SKM-1 treated with dmso at 0.1 percent for 144 hours (cell line): ENCODE results near the gene GPC5.

Experiments used
- DNase-seq: peaks from one replicate; lab custom pipeline; 2025; ENCODE audit not compliant: unreplicated experiment; lab: John Stamatoyannopoulos, UW

The GPC5 gene

DNA sequence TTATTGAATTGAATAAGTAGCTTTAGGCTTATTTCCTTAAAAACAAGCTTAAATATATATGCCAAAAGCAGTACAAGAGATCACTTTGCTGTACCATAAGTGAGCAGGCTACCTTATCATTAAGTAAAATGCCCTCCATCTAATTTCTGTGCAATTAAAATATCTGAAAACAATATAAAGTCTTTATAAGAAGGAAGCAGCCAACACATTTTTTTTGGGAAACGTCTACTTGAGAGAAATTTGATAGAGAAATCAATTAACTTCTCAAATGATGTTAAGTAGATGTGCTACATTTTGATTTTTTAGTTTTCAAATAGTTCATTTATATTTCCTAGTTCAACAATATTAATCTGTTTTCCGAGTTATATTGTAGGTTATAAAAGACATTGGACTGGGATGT, 52.5 kb downstream of the GPC5 start:
- DNase-seq, result no peak

DNA sequence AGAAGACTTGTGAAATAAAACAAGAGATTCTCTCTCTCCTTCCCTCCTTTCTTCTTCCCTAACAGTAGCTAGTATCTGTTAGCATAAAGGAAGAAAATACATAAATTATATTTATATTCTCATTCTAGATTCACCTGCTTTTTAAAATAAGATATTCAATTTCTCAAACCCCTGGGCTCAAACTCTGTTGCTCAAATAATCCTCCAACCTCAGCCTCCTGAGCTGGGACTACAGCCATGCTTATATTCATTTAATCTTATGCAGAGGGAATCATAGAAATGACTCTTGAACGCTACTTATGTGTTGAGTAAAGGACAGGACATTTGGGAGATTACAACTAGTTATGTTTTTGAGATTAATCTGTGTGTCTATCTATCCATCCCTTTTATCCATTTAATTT, 56.2 kb downstream of the GPC5 start:
- no peak for DNase-seq

DNA sequence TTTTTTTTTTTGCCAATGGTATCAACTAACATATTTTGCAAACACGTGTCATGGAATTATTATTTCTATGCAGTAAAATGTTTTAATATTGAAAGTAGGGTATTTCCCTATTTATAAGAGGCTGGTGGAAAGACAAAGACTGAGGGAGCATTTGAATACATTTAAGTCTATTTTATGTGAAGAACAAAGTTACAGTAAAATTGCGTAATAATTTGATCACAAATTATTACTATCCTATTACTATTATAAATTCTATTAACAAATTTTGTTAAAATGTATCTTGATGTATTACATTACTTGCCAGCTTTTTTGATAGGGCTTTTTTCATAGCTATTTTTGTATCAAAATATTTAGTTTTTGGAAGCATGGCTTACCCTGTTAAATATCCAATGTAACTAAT, 58.4 kb downstream of the GPC5 start:
- no peak for DNase-seq

DNA sequence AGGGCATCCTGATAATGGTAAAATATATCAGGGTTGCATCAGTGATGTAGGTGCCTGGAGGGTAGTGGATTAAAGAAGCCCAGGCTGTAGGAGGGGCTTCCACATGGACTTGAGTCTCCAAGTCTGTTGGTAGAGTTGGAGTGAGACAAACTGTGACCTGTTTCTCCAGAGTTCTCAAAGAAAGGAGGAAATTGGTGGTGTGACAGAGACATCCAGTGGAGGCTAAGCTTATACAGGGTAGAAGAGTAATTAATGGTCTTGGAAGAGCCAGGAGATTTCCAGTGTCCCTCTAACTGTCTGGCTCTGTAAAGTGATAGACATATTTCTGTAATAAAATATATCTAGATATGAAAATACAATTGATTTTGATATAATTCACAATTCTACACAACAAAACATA, 61.1 kb downstream of the GPC5 start:
- DNase-seq, result no peak

DNA sequence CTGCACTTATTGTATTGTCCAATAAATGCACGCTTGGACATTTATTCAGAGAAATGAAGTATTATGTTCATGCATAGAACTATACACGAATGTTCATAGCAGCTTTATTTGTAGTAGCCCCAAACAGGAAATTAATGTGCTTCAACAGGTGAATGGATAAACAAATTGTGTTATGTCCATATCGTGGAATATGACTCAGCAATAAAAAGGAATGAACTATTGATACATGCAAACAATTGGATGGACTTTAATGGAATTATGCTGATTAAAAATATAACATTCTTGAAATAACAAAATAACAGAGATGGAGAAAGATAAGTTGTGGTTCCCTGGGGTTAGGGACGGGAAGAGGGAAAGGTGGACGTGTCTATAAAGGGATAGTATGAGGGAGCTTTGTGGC, 65.9 kb downstream of the GPC5 start:
- no peak for DNase-seq

DNA sequence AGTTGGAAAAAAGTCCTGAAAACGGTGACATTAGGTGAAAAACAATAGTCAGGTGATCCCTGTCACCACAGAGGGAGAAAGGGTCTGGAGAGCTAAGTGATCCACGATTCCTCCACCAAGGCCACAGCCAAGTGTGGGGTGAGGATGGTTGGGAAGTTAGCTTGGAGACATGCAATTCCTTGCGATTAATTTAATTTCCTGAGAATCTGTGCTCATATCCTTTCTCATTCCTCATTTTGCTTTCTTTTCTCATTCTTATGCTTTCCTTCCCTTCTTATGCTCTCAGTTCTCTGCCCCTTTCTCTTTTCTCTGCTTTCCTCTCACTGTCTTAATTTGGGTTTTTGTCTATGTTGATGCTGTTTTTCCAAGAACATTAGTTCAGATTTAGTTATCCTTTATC, 68.8 kb downstream of the GPC5 start:
- DNase-seq, result no peak

DNA sequence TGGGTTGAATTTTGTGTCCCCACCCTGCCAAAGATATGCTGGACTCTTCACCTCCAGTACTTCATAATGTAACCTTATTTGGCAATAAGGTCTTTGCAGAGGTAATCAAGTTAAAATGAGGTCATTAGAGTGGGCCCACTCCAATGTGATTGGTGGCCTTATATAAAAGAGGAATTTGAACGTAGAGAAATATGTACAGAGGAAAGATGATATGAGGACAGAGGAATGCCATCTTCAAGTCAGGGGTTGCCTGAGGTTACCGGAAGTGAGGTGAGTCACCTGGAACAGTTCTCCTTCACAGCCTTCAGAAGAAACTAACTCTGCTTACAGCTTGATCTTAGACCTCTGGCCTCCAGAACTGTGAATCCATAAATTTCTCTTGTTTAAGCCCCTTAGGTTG, 69.9 kb downstream of the GPC5 start:
- DNase-seq, result no peak

DNA sequence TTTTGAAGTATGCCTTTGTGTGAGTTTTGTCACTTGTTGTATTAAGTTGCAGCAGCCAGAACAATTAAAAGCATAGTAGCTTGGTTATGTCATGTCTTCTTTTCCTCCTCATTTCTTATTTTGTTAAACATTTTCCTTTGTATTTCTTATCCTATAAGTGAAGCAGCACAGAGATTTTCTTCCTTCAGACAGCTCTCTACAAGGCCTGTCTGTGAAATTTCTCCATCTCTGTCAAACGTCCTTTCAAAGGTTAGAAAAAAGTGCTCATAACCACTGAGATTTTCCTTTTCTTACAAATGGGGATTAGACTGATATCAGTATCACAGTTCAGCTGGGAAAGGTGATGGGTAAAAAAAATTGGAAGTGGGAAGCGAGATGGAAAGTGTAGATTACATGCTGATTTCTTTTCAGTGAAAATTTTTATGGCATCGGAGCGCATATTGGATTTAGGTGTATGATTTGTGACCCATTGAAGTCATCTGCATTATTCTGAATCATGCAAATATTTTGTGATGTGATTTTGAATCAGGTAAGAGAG, 71.7 kb downstream of the GPC5 start:
- no peak for DNase-seq

DNA sequence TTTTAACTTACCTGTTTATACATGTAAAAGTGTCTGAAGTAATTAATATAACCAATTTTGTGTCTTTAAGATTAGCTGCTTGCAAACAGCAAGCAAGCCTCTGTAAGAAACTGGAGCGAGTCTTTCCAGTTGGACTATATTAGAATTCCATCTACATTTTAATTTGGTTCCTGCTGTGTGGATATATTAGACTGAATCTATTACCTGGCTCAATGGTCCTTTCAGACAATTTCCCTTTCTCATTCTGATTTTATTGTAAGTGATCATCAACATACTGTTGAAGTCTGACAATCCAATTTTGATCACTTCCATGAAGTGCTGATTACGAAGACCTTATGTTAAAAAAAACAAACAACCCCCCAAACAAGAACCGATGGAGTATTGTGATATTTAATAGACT, 72.3 kb downstream of the GPC5 start:
- DNase-seq, result no peak

DNA sequence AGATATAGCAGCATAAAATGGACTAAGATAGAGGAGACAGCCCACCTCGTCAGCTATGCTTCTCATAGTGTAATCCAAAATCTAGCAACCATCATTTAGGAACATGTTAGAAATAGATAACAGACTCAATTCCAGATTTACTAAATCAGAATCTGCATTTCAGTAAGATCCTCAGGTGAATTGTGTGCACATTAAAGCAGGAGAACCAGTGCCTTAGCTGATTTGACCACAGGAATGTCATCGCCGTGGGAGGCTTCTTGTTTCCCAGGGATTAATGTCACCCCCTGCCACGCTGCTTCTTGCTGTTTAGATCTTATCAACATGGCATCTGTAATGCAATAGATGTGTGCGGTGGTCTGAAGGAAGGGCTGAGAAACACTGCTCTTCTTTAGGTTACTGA, 84.0 kb downstream of the GPC5 start:
- DNase-seq, result no peak

DNA sequence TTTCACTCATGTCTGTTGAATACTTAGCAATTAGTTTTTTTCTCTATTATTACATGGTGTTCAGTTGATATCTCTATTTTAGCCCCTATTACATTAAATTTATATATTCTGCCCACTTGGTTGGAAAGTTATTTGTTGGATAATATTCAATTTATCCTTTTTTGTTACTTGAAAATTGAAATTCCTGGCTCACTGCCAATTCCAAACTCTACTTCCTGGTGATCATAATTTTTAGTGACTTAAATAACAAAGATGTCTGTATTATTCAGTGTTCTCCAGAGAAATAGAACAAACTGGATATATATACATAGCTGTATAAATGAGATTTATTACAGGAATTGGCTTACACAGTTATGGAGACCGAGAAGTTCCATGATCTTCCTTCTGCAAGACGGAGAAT, 93.6 kb downstream of the GPC5 start:
- no peak for DNase-seq

DNA sequence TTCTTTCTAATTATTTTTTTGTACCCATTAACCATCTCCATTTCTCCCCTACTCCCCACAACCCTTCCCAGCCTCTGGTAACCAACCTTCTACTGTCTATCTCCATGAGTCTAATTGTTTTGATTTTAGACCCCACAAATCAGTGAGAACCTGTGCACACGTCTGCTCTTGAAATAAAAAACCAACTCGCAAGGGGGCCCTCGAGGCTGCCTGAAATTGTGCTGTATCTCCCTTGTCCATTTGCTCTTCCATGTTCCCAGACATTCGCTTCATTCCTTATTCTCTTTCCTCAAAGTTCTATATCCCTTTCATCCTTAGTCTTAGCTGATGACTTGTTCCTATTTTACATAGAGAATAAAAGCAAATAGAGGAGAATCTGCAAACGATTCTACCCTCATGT, 95.0 kb downstream of the GPC5 start:
- DNase-seq, result no peak

DNA sequence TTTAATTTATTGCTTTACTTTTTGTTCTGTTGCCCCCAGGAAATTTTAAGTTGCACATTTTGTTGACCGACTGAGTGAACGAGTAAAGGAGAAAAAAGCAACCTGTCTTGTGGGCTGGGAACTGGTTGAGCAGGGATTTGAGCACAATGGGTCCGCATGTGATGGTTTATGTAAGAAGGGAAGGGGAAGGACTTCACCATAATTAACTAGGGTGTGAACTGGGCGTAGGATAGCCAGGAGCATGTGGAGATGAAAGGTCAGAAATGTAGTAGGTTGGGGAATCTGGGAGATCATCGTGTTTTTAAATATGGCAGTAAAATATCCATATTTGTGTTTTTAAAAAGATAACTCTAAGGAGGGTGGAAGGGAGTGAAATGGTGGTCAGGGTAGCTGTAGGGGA, 99.9 kb downstream of the GPC5 start:
- DNase-seq, result no peak

DNA sequence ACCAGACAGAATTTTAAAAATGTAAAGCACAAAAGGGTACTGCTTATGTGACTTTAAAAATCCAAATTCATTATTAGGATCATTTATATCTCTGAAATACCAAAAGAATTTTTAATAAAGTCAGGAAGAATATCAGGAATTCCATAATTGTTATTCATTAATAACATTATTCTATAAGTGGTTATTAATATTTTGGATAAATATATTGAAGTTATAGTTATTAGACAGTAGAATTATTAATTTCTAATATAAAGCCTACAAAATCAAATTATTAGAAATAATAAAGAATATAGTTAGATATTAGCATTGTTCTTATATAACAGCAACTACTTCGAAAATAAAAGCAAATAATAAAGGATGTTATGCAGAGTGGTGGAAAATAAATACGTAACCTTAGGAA, 105.8 kb downstream of the GPC5 start:
- no peak for DNase-seq

DNA sequence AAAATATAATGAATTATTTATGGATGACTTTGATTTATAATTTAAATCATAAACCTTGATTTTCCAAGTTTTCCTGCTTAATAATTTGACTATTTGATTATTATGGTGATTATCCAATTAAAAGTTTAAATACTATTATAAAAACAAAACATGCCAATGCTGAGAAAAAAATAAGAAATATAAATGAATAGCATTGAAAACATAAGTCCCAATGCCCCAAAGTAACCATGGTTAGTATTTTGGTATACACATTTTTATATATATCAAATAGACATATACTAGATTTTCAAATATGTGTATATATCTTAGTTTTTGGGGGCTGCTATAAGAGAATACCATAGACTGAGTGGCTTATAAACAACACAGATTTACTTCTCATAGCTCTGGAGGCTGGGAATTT, 108.3 kb downstream of the GPC5 start:
- DNase-seq, result no peak

DNA sequence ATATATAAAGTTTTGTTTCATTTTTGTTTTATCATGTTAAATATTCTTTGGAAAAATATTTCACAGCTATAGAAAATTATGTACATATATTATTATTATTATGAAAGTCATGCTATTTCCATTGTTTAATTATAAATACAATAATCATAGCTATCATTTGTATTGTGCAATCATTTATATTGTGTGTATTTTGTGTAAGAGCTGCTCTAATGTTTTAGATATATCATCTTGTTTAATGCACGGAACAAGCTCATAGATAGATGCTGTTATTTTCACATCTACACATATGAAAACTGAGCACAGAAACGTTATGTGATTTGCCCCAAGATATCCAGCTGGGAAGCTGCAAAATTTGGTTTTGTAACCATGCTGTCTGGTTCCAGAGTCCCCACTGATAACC, 111.6 kb downstream of the GPC5 start:
- no peak for DNase-seq

DNA sequence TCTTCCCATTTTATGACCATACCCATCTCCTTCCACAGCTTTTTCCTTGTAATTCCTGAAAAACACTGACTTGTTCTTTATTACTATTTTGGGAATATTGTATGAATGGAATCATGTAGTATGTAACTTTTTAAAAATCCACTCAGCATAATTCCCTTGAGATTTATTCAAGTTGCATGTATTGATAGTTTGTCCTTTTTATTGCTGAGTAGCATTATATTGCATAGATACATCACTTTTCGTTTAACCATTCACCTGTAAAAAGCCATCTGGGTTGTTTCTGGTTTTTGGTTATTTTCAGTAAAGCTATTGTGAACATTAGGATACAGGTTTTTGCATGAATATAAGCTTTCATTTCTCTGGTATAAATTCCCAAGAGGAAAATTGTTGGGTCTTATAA, 115.4 kb downstream of the GPC5 start:
- DNase-seq, result no peak

DNA sequence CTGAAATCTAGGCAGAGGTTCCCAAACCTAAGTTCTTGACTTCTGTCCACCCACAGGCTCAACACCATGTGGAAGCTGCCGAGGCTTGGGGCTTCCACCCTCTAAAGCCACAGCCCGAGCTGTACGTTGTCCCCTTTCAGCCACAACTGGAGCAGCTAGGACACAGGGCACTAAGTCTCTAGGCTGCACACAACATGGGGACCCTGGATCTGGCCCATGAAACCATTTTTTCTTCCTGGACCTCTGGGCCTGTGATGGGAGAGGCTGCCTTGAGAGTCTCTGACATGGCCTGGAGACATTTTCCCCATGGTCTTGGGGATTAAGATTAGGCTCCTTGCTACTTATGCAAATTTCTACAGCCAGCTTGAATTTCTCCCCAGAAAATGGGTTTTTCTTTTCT, 118.4 kb downstream of the GPC5 start:
- no peak for DNase-seq

DNA sequence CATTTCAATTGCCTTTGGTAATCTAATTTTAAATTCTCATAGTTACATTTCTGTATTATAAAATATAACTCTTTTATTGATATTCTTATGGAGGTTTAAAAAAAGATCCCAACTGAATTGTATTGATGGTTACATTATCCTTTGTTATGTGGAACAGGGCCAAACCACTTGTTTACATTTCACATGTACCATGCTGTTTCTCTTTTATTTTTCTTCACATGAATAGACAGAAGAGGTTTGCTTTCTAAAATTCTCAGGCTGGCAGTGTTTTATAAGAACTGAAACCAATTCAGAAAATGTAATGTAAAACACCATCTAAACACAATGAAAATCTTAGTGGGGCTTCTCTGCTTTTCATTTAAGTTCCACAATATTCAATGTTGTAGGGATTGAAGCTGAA, 122.5 kb downstream of the GPC5 start:
- DNase-seq, result no peak

DNA sequence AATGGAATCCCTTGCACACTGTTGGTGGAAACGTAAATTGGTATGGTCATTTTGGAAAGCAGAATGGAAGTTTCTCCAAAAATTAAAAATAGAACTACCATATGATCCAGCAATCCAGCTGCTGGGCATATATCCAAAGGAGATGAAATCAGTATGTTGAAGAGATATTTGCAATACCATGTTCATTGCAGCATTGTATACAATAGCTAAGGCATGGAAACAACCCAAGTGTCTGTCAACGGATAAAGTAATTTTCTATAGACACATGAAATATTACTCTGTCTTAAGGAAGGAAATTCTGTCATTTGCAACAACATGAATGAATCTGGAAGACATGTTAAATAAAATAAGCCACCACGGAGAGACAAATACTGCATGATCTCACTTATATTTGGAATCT, 124.7 kb downstream of the GPC5 start:
- no peak for DNase-seq

DNA sequence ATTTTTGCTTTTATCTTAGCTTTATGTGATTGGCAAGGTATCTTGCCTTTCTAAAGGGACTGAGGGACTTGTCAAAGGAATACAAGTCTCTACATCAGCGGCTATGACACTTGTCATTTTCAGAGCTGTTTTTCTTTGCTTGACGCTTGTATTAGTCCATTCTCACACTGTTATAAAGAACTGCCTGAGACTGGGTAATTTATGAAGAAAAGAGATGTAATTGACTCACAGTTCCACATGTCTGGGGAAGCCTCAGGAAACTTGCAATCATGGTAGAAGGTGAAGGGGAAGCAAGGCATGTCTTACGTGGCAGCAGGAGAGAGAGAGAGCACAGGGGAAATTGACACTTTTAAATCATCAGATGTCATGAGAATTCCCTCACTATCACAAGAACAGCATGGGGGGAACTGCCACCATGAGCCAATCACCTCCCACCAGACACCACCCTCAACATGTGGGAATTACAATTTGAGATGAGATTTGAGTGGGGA, 128.2 kb downstream of the GPC5 start:
- no peak for DNase-seq

DNA sequence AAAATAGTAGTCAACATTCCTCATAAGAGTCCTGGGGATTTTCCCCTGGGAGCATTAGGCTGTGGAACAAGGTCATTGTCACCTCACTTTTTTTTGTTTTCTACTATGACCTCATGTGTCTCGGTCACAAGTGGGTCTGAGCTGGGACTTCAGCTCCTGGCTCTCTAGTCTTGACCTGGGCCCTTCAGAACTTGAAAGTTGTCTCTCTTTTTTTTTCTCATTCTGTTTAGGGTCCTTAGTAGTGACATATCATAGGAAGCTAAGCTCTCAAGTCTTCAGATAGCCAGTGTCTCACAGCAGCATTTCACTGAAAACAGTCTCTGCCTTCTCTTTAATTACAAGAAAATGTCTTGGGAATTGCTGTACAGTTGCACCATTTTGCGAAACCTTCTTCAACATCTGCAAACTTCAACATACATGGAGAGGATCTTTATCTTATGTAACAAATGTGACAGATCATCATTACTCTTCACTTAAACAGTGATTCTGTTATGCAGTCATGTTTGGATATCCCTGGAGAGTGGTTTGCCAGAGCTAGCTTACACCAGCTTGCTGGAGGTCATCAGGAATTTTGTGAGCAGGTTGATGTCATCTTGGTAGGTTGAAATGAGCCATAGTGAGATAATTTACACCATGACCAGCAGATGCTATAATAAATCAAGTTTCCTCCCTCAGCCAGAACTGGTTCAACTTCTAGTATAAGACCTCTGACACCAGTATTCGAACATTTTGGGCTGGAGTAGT, 131.5 kb downstream of the GPC5 start:
- DNase-seq, result no peak

DNA sequence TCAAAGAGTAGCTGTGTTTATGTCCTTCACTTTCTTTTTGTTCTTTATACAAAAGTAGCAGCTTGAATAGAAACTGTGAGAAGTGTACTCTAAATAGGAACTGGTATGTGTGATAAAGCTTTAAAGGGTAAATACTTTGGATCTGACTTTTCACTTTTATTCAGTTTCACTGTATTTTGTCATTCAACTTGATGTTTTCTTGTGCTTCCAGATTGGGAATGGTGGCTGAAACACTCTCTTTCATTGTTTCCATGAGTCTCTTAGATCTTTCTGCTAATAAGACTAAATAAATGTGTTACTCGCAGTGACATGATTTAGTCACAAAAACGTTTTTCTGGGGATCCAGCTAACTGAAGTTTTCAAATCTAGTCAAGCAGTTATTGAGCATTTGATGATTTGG, 133.2 kb downstream of the GPC5 start:
- DNase-seq, result no peak
